HL-60 (cell line): Measurements from ENCODE around the gene DOK7.

Experiments used
- DNase-seq, 2 experiments: peaks; one replicate each; pipeline ENCODE4 v3.0.0-alpha.2; 2010 to 2020; ENCODE audit warnings: low read depth in 1 of 2, low spot score in 1 of 2
- H3K27ac ChIP-seq: fragments of 250-450 bp; sonication (Bioruptor Pico); replicated peaks from 2 replicates; pipeline ENCODE4 v1.5.1; 2020; ENCODE audit warnings: mild to moderate bottlenecking, moderate library complexity
- H3K27me3 ChIP-seq: fragments of 250-450 bp; sonication (Bioruptor Pico); 2 replicates; pipeline ENCODE4 v1.5.1; 2021; ENCODE audit warnings: mild to moderate bottlenecking, moderate library complexity; ENCODE audit not compliant: insufficient read depth, poor library complexity, severe bottlenecking
- H3K4me3 ChIP-seq: replicated peaks from 2 replicates; pipeline ENCODE4 v1.5.1; 2011; ENCODE audit warnings: mild to moderate bottlenecking, control low read depth, low read length; ENCODE audit not compliant: insufficient read depth
- GABPA ChIP-seq: IDR thresholded peaks from 2 replicates; pipeline ENCODE4 v1.6.1; 2012; ENCODE audit warnings: low read depth
- POLR2AphosphoS5 ChIP-seq: IDR thresholded peaks from 2 replicates; pipeline ENCODE4 v1.6.1; 2012; ENCODE audit warnings: low read depth
- SPI1 ChIP-seq: IDR thresholded peaks from 2 replicates; pipeline ENCODE4 v1.6.1; 2012; ENCODE audit warnings: low read depth, mild to moderate bottlenecking, borderline replicate concordance
- TF ChIP-seq, protein P1 (sequence below): IDR thresholded peaks from one replicate; pipeline ENCODE4 v1.5.1; 2011; ENCODE audit warnings: low read length, control low read depth, inconsistent platforms; ENCODE audit not compliant: insufficient read depth
- TF ChIP-seq, protein P2 (sequence below): IDR thresholded peaks from 2 replicates; pipeline ENCODE4 v1.6.1; 2012; ENCODE audit warnings: low read depth; ENCODE audit not compliant: insufficient replicate concordance

DOK7 gene

DNA sequence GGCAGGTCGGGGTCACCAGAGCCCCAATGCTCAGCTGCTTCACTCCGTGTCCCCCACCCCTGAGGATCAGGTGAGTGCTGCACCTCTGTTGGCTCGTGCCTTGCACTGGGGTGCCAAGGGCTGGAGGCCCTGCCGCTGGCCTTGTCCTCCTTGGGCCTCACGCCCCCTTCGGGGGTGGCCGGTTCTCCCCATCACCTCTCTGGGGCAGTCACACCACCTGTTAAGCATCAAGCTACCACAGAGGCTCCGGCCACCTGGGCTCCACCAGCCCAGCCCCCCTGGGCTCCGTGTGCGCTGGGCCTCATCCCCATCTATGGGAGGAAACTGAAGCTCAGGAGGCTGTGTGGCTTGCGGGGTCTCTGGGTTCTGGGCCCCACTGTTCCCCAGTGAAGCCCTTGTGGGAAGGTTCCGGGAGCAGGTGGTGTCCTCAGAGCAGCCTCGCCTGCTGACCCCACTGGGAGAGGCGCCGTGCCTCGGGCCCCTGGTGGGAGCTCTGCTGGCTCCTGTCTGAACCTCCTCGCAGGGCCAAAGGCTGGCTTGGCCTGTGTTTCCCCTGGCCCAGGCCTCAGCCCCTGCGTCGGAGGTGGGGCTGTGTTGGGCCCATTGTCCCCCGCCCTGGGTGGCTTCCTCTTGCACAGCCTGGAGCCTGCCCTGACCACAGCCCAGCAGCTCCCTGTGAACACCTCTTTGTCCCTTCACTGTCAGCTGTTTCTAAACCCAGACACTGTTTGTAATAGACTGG lies 30.8 kb downstream of the DOK7 start:
- peak in 1 of 2 experiments; percentile 18 for DNase-seq
- Histone ChIP-seq H3K27me3 (peaks cover 10% of the 10 kb centered on the region), H3K27ac (no peak overlapping the region), H3K4me3 (no peak overlapping the region)
- no peak for TF ChIP-seq SPI1
- TF ChIP-seq, protein P1, sequence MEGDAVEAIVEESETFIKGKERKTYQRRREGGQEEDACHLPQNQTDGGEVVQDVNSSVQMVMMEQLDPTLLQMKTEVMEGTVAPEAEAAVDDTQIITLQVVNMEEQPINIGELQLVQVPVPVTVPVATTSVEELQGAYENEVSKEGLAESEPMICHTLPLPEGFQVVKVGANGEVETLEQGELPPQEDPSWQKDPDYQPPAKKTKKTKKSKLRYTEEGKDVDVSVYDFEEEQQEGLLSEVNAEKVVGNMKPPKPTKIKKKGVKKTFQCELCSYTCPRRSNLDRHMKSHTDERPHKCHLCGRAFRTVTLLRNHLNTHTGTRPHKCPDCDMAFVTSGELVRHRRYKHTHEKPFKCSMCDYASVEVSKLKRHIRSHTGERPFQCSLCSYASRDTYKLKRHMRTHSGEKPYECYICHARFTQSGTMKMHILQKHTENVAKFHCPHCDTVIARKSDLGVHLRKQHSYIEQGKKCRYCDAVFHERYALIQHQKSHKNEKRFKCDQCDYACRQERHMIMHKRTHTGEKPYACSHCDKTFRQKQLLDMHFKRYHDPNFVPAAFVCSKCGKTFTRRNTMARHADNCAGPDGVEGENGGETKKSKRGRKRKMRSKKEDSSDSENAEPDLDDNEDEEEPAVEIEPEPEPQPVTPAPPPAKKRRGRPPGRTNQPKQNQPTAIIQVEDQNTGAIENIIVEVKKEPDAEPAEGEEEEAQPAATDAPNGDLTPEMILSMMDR, result no peak
- TF ChIP-seq, protein P2, sequence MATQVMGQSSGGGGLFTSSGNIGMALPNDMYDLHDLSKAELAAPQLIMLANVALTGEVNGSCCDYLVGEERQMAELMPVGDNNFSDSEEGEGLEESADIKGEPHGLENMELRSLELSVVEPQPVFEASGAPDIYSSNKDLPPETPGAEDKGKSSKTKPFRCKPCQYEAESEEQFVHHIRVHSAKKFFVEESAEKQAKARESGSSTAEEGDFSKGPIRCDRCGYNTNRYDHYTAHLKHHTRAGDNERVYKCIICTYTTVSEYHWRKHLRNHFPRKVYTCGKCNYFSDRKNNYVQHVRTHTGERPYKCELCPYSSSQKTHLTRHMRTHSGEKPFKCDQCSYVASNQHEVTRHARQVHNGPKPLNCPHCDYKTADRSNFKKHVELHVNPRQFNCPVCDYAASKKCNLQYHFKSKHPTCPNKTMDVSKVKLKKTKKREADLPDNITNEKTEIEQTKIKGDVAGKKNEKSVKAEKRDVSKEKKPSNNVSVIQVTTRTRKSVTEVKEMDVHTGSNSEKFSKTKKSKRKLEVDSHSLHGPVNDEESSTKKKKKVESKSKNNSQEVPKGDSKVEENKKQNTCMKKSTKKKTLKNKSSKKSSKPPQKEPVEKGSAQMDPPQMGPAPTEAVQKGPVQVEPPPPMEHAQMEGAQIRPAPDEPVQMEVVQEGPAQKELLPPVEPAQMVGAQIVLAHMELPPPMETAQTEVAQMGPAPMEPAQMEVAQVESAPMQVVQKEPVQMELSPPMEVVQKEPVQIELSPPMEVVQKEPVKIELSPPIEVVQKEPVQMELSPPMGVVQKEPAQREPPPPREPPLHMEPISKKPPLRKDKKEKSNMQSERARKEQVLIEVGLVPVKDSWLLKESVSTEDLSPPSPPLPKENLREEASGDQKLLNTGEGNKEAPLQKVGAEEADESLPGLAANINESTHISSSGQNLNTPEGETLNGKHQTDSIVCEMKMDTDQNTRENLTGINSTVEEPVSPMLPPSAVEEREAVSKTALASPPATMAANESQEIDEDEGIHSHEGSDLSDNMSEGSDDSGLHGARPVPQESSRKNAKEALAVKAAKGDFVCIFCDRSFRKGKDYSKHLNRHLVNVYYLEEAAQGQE, result no peak
- no peak for TF ChIP-seq GABPA
- no peak for TF ChIP-seq POLR2AphosphoS5

- Histone ChIP-seq H3K4me3 (no peak overlapping the region), H3K27ac (no peak overlapping the region), H3K27me3 (peaks cover 10% of the 10 kb centered on the region)
- TF ChIP-seq SPI1, result no peak
- TF ChIP-seq, protein P1, result no peak
- TF ChIP-seq, protein P2, result no peak
- TF ChIP-seq POLR2AphosphoS5, result no peak
- no peak for TF ChIP-seq GABPA
- no peak for DNase-seq
These were observed 31.4 kb downstream of the DOK7 start for GRCh38 chr4:3494462-3494871.

GRCh38 chr4:3495204-3495975 lies 32.3 kb downstream of the DOK7 start:
- Histone ChIP-seq H3K4me3 (no peak overlapping the region), H3K27me3 (peaks cover 10% of the 10 kb centered on the region), H3K27ac (no peak overlapping the region)
- no peak for TF ChIP-seq GABPA
- TF ChIP-seq, protein P1, result no peak
- TF ChIP-seq POLR2AphosphoS5, result no peak
- TF ChIP-seq, protein P2, result no peak
- no peak for TF ChIP-seq SPI1
- no peak for DNase-seq
